Stimulated activated naive CD8-positive, alpha-beta T cell treated with anti-CD3 and anti-CD28 coated beads, Interleukin-15, Interleukin-2, amounts not matched to agents 100 ng/mL and 50 ng/mL, for 24 hours (primary cell): Measurements from ENCODE around the gene HINT1.
"Not testable (repeated sequence)": the region's sequence is repeated elsewhere in the genome, so short reads cannot be mapped to it uniquely, and the experiment has no call there.

Experiments used
- H3K27ac Mint-ChIP-seq: one replicate; pipeline ENCODE4 v1.8.0; 2021; ENCODE audit warnings: mild to moderate bottlenecking, mixed read lengths
- H3K27me3 Mint-ChIP-seq: one replicate; pipeline ENCODE4 v1.8.0; 2021; ENCODE audit warnings: mixed read lengths
- H3K36me3 Mint-ChIP-seq: one replicate; pipeline ENCODE4 v1.8.0; 2021; ENCODE audit warnings: low read depth, mixed read lengths
- H3K4me1 Mint-ChIP-seq: one replicate; pipeline ENCODE4 v1.8.0; 2021; ENCODE audit warnings: low read depth, mixed read lengths
- H3K4me3 Mint-ChIP-seq: one replicate; pipeline ENCODE4 v1.8.0; 2021; ENCODE audit warnings: mild to moderate bottlenecking, mixed read lengths
- H3K9me3 Mint-ChIP-seq: one replicate; pipeline ENCODE4 v1.8.0; 2021; ENCODE audit warnings: mixed read lengths

HINT1 gene

DNA sequence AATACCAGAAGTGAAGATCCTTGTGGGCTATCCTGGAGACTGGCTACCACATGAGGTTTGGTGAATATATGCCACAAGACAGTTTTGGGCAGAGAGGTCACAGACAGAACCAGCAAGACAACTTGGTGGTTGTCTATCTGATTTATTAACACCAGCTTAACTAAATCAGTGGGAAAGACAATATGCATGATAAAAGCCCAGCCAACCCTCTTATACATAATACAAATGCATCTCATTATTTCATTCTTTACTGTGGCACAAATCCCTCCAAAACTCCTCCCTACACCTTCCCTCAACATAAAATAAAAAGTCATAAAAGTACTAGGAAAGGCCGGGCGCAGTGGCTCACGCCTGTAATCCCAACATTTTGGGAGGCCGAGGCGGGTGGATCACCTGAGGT, 8.1 kb downstream of the HINT1 start:
- H3K36me3 Mint-ChIP-seq = peaks cover 56% of the 10 kb centered on the region
- H3K4me1 Mint-ChIP-seq = peaks cover 24% of the 10 kb centered on the region
- H3K27me3 Mint-ChIP-seq = no peaks in the 10 kb centered on the region
- no peak overlapping the region for H3K27ac Mint-ChIP-seq
- H3K4me3 Mint-ChIP-seq = no peak overlapping the region
- no peaks in the 10 kb centered on the region for H3K9me3 Mint-ChIP-seq

GRCh38 chr5:131156385-131156784, 8.7 kb downstream of the HINT1 start:
- H3K36me3 Mint-ChIP-seq = peaks cover 50% of the 10 kb centered on the region
- H3K4me3 Mint-ChIP-seq = no peak overlapping the region
- no peaks in the 10 kb centered on the region for H3K27me3 Mint-ChIP-seq
- no peaks in the 10 kb centered on the region for H3K9me3 Mint-ChIP-seq
- H3K4me1 Mint-ChIP-seq = peaks cover 18% of the 10 kb centered on the region
- H3K27ac Mint-ChIP-seq = no peak overlapping the region

DNA sequence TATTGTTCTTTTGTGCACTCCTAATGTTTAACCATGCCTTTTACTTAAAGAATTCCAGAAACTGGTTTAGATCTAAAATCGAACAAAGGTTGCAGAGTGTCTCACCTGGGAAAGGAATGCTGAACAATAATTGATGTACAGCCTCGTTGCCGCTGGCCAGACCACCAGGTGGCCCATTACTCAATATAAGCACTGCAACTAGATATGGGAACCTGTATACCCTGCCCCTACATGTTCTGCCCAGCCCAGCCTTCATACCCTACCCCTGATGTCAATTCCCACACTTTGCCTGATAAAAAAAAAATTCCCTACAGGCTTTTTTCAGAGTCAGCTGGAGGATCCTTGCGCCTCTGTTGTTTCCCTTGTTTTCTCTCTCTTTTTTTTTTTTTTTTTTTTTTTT, 13.8 kb downstream of the HINT1 start:
- Mint-ChIP-seq H3K4me3 (no peak overlapping the region), H3K9me3 (no peaks in the 10 kb centered on the region), H3K27ac (no peak overlapping the region), H3K36me3 (peaks cover 1% of the 10 kb centered on the region), H3K27me3 (no peaks in the 10 kb centered on the region), H3K4me1 (peaks cover 5% of the 10 kb centered on the region)

DNA sequence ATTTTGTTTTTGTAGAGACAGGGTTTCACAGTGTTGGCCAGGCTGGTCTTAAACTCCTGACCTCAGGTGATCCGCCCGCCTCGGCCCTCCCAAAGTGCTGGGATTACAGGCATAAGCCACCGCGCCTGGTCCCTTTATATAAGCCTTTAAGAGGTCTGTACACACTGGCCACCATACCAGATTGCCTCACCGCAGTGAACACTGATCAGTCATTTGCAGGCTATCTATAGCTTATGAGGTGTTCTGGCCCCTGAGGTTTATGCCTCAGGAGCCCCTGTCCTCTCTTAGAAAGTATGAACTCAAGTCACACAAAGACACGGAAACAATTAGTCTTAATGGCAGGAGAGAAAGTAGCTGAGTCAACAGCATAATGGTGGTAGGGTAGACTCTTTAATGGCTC, 14.6 kb downstream of the HINT1 start:
- Mint-ChIP-seq H3K27ac (no peak overlapping the region), H3K36me3 (no peaks in the 10 kb centered on the region), H3K4me1 (peaks cover 5% of the 10 kb centered on the region), H3K9me3 (no peaks in the 10 kb centered on the region), H3K27me3 (no peaks in the 10 kb centered on the region), H3K4me3 (no peak overlapping the region)

DNA sequence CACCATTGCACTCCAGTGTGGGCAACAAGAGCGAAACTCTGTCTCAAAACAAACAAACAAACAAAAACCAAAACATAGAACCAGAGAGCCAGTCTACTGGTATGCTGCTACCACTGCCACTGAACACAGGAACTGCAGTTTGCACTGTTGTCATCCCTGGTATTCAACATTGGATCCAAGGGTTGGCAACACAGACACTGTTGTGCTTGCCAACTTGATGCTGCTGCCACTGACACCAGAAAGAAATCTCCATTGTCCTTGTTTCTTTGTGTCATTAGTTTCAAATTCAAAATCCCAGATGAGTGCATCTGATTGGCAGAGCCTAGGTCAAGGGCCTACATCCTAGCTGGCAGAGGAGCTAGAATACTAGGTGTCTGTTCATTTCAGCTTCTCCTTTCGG, 16.2 kb downstream of the HINT1 start:
- Mint-ChIP-seq H3K36me3 (no peaks in the 10 kb centered on the region), H3K4me1 (peaks cover 5% of the 10 kb centered on the region), H3K27me3 (no peaks in the 10 kb centered on the region), H3K27ac (no peak overlapping the region), H3K9me3 (no peaks in the 10 kb centered on the region), H3K4me3 (no peak overlapping the region)

- H3K9me3 Mint-ChIP-seq = no peaks in the 10 kb centered on the region
- no peaks in the 10 kb centered on the region for H3K36me3 Mint-ChIP-seq
- H3K27ac Mint-ChIP-seq = no peak overlapping the region
- no peaks in the 10 kb centered on the region for H3K27me3 Mint-ChIP-seq
- H3K4me3 Mint-ChIP-seq = no peak overlapping the region
- peaks cover 5% of the 10 kb centered on the region for H3K4me1 Mint-ChIP-seq
These were observed 17.8 kb downstream of the HINT1 start for GRCh38 chr5:131147258-131147657.

DNA sequence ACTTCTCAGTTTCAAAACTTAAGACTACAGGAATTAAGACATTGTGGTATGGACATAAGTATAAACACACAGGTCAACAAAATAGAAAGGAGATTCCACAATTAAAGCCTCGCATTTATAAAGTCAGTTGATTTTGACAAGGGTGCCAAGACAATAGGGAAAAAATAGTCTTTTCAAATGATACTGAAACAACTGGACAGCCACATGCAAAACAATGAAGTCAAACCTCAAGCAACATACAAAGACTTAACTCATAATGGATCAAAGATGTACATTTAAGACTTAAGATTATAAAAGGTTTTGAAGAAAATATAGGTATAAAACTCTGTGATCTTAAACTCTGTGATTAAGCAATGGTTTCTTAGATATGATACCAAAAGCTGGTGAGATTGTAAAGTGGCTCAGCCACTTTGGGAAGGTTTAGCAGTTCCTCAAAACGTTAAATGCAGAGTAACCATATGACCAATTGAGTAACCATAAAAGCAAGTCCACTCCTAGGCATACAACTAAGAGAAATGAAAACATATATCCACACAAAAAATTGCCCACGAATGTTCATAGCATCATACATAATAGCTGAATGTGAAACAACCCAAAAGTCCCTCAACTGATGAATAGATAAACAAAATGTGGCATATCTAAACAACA, 22.0 kb downstream of the HINT1 start:
- Mint-ChIP-seq H3K27ac (no peak overlapping the region), H3K4me1 (peaks cover under 1% of the 10 kb centered on the region), H3K9me3 (no peaks in the 10 kb centered on the region), H3K27me3 (no peaks in the 10 kb centered on the region), H3K36me3 (no peaks in the 10 kb centered on the region), H3K4me3 (no peak overlapping the region)

GRCh38 chr5:131139321-131139720, 25.7 kb downstream of the HINT1 start:
- no peak overlapping the region for H3K27ac Mint-ChIP-seq
- H3K4me3 Mint-ChIP-seq = no peak overlapping the region
- H3K4me1 Mint-ChIP-seq = peaks cover 10% of the 10 kb centered on the region
- H3K27me3 Mint-ChIP-seq = no peaks in the 10 kb centered on the region
- peaks cover 6% of the 10 kb centered on the region for H3K36me3 Mint-ChIP-seq
- peaks cover 11% of the 10 kb centered on the region for H3K9me3 Mint-ChIP-seq

- H3K27ac Mint-ChIP-seq, H3K36me3 Mint-ChIP-seq, H3K27me3 Mint-ChIP-seq, H3K4me3 Mint-ChIP-seq: not testable (repeated sequence)
- peaks cover 11% of the 10 kb centered on the region for H3K9me3 Mint-ChIP-seq
- peaks cover 10% of the 10 kb centered on the region for H3K4me1 Mint-ChIP-seq
These were observed 26.6 kb downstream of the HINT1 start for GRCh38 chr5:131138406-131138805.

GRCh38 chr5:131133091-131133490, 32.0 kb downstream of the HINT1 start:
- H3K27me3 Mint-ChIP-seq, H3K36me3 Mint-ChIP-seq, H3K4me1 Mint-ChIP-seq, H3K27ac Mint-ChIP-seq, H3K4me3 Mint-ChIP-seq: not testable (repeated sequence)
- H3K9me3 Mint-ChIP-seq = peaks cover 15% of the 10 kb centered on the region

GRCh38 chr5:131129306-131129705, 35.8 kb downstream of the HINT1 start:
- H3K4me1 Mint-ChIP-seq = no peaks in the 10 kb centered on the region
- no peaks in the 10 kb centered on the region for H3K36me3 Mint-ChIP-seq
- peaks cover 19% of the 10 kb centered on the region for H3K9me3 Mint-ChIP-seq
- H3K4me3 Mint-ChIP-seq = no peak overlapping the region
- H3K27ac Mint-ChIP-seq = no peak overlapping the region
- no peaks in the 10 kb centered on the region for H3K27me3 Mint-ChIP-seq

GRCh38 chr5:131127244-131127643, 37.8 kb downstream of the HINT1 start:
- not testable (repeated sequence) for H3K36me3 Mint-ChIP-seq, H3K4me1 Mint-ChIP-seq, H3K27me3 Mint-ChIP-seq, H3K4me3 Mint-ChIP-seq, H3K27ac Mint-ChIP-seq
- peaks cover 19% of the 10 kb centered on the region for H3K9me3 Mint-ChIP-seq

- no peaks in the 10 kb centered on the region for H3K36me3 Mint-ChIP-seq
- H3K27ac Mint-ChIP-seq = no peak overlapping the region
- H3K9me3 Mint-ChIP-seq = no peaks in the 10 kb centered on the region
- no peak overlapping the region for H3K4me3 Mint-ChIP-seq
- H3K27me3 Mint-ChIP-seq = no peaks in the 10 kb centered on the region
- H3K4me1 Mint-ChIP-seq = peaks cover 12% of the 10 kb centered on the region
These were observed 50.3 kb downstream of the HINT1 start for GRCh38 chr5:131114754-131115153.

- no peak overlapping the region for H3K27ac Mint-ChIP-seq
These were observed 52.6 kb downstream of the HINT1 start for GRCh38 chr5:131112424-131112823.

DNA sequence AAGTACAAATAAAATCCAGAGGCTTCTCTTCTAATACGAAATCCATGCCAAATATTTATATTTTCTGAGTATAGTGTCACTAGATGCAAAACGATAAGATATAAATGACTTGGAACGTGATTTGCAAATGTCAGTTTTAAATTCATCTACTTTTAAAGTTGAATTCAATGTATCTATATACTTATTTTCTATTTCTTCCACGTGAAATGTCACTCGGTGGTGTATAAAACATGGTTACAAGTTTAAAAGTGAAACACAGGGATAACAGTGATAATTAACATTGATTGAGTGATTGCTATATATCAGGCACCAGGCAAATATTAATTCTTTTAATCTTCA, 54.8 kb downstream of the HINT1 start:
- Mint-ChIP-seq H3K27ac (no peak overlapping the region), H3K4me1 (peaks cover 3% of the 10 kb centered on the region), H3K4me3 (no peak overlapping the region), H3K9me3 (no peaks in the 10 kb centered on the region), H3K36me3 (no peaks in the 10 kb centered on the region), H3K27me3 (no peaks in the 10 kb centered on the region)

More at GRCh38 chr5:131112424-131112823, 52.6 kb downstream of the HINT1 start:
- Mint-ChIP-seq H3K9me3 (no peaks in the 10 kb centered on the region), H3K27me3 (no peaks in the 10 kb centered on the region), H3K36me3 (no peaks in the 10 kb centered on the region), H3K4me3 (no peak overlapping the region), H3K4me1 (peaks cover 6% of the 10 kb centered on the region)

DNA sequence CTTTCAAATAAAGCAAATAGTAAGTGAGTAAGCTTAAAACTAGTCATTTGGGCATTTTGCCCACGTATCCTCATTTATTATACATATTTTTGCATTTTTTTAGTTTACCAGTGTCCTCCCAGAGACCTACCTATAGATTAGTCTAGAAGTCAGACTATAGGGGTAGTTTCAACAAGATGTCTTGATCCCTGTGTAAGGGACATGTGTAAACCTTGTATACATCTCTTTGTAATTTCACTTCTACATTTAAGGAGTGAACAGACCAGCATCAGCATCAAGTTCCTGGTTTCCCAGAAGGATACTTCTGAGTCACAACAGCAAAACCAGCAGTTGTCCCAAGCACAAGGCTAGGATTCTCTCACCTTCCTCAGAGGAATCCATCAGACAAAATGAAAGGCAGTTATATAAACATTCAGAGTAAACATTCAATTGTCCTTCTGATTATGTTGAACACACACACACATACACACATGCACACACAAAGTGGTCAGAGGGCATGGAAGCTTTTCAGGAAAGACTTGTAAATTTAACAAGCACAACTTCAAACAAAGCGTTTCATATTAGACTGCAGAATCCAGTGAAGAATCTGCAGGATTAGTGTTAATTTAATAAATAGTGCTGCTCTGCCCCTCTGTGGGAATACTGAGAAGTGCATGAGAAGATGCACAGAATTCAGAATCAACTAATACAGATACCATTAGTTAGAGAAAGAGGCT, 55.4 kb downstream of the HINT1 start:
- Mint-ChIP-seq H3K9me3 (no peaks in the 10 kb centered on the region), H3K27me3 (no peaks in the 10 kb centered on the region), H3K4me3 (no peak overlapping the region), H3K36me3 (no peaks in the 10 kb centered on the region), H3K27ac (no peak overlapping the region), H3K4me1 (peaks cover 3% of the 10 kb centered on the region)
